MM.1S (cell line): Measurements from ENCODE around the gene BACH2.
"Not testable (repeated sequence)": the region's sequence is repeated elsewhere in the genome, so short reads cannot be mapped to it uniquely, and the experiment has no call there.

ENCODE experiments used
- DNase-seq: peaks from one replicate; pipeline ENCODE4 v3.0.0-alpha.2; 2015
- H2AFZ ChIP-seq: fragments of 300-600 bp; sonication (generic); 2 replicates; pipeline ENCODE4 v1.6.0; 2016; ENCODE audit warnings: antibody characterized with exemption, low read length
- H3F3A ChIP-seq: fragments of 300-600 bp; sonication (generic); 2 replicates; pipeline ENCODE4 v1.6.1; 2016; ENCODE audit warnings: mild to moderate bottlenecking, antibody characterized with exemption, low read length, moderate library complexity, mixed read lengths; ENCODE audit not compliant: insufficient read depth
- H3K27ac ChIP-seq: fragments of 300-600 bp; sonication (generic); 2 replicates; pipeline ENCODE4 v1.5.1; 2016; ENCODE audit warnings: mild to moderate bottlenecking, low read length
- H3K27me3 ChIP-seq: fragments of 300-600 bp; sonication (generic); replicated peaks from 2 replicates; pipeline ENCODE4 v1.6.0; 2016; ENCODE audit warnings: low read length; ENCODE audit not compliant: insufficient read depth
- H3K36me3 ChIP-seq: fragments of 300-600 bp; sonication (generic); replicated peaks from 2 replicates; pipeline ENCODE4 v1.6.1; 2016; ENCODE audit warnings: mild to moderate bottlenecking, low read length, mixed read lengths; ENCODE audit not compliant: insufficient read depth
- H3K4me1 ChIP-seq: fragments of 300-600 bp; sonication (generic); 2 replicates; pipeline ENCODE4 v1.6.1; 2016; ENCODE audit warnings: low read length, mixed read lengths
- H3K4me2 ChIP-seq: fragments of 300-600 bp; sonication (generic); 2 replicates; pipeline ENCODE4 v1.6.0; 2016; ENCODE audit warnings: low read depth, low read length
- H3K4me3 ChIP-seq: fragments of 300-600 bp; sonication (generic); 2 replicates; pipeline ENCODE4 v1.5.1; 2016; ENCODE audit warnings: low read length, mixed read lengths
- H3K79me2 ChIP-seq: fragments of 300-600 bp; sonication (generic); 2 replicates; pipeline ENCODE4 v1.6.1; 2016; ENCODE audit warnings: mixed run types, low read length, mixed read lengths
- H3K9ac ChIP-seq: fragments of 300-600 bp; sonication (generic); 2 replicates; pipeline ENCODE4 v1.6.1; 2016; ENCODE audit warnings: low read length, mixed read lengths
- H3K9me2 ChIP-seq: fragments of 300-600 bp; sonication (generic); replicated peaks from 2 replicates; pipeline ENCODE4 v1.6.1; 2016; ENCODE audit warnings: mild to moderate bottlenecking, low read length, mixed read lengths; ENCODE audit not compliant: insufficient read depth
- H3K9me3 ChIP-seq: fragments of 300-600 bp; sonication (generic); replicated peaks from 2 replicates; pipeline ENCODE4 v1.6.1; 2016; ENCODE audit warnings: mild to moderate bottlenecking, low read length, mixed read lengths; ENCODE audit not compliant: insufficient read depth
- H4K20me1 ChIP-seq: fragments of 300-600 bp; sonication (generic); 2 replicates; pipeline ENCODE4 v1.6.1; 2016; ENCODE audit warnings: mild to moderate bottlenecking, low read length, moderate library complexity, mixed read lengths; ENCODE audit not compliant: insufficient read depth
- CTCF ChIP-seq: fragments of 300-600 bp; sonication (generic); IDR thresholded peaks from 2 replicates; pipeline ENCODE4 v1.5.1; 2016; ENCODE audit warnings: antibody characterized with exemption, low read length, mixed read lengths
- EZH2 ChIP-seq: fragments of 300-600 bp; sonication (generic); optimal IDR thresholded peaks from 2 replicates; pipeline ENCODE3; 2017; ENCODE audit warnings: low read depth, mild to moderate bottlenecking, antibody characterized with exemption, low read length, mixed read lengths
- EZH2phosphoT487 ChIP-seq: fragments of 300-600 bp; sonication (generic); IDR thresholded peaks from 2 replicates; pipeline ENCODE4 v1.6.1; 2018; ENCODE audit warnings: antibody characterized with exemption, low read length

The BACH2 gene

DNA sequence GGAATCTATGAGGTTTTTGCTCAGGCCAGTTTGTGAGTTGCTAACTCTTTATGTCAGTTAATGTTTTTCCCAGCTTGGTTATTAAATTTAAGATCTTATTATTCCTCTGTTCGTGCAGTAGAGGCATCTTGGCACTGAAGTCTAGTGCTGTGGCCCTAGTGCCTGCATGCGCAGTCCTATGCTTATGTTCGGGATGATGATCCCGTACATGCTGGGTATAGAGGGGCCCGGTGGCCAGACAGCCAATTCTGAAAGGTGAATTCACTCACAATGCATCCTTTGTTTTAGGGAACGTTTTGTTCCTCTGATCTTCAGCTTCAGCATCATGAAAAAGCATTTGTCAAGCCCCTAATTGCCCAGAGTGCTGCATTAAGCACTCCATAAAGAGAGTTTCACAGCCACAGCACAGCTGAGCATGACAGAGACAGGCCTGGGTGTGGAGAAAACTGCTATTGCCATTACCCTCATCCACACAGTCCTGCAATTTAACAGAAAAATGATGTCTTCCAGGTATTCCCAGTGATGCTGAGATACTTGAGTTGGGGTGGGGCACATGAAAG lies 39.8 kb upstream of the BACH2 start:
- Histone ChIP-seq H3K4me2 (no peak overlapping the region), H3K4me3 (no peak overlapping the region), H2AFZ (no peak overlapping the region), H3K9ac (no peak overlapping the region), H3K36me3 (no peaks in the 10 kb centered on the region), H3F3A (no peaks in the 10 kb centered on the region), H3K27me3 (no peaks in the 10 kb centered on the region), H3K9me3 (no peaks in the 10 kb centered on the region), H3K9me2 (no peaks in the 10 kb centered on the region), H4K20me1 (no peaks in the 10 kb centered on the region), H3K4me1 (no peaks in the 10 kb centered on the region), H3K79me2 (no peaks in the 10 kb centered on the region), H3K27ac (no peak overlapping the region)
- no peak for DNase-seq
- no peak for TF ChIP-seq EZH2phosphoT487
- no peak for TF ChIP-seq EZH2
- TF ChIP-seq CTCF: no peak

GRCh38 chr6:90333928-90334327 lies 37.3 kb upstream of the BACH2 start:
- Histone ChIP-seq H3K4me3 (no peak overlapping the region), H3K9ac (no peak overlapping the region), H3F3A (no peaks in the 10 kb centered on the region), H3K4me2 (no peak overlapping the region), H3K9me2 (no peaks in the 10 kb centered on the region), H3K27ac (no peak overlapping the region), H3K9me3 (no peaks in the 10 kb centered on the region), H3K36me3 (no peaks in the 10 kb centered on the region), H2AFZ (no peak overlapping the region), H4K20me1 (no peaks in the 10 kb centered on the region), H3K79me2 (no peaks in the 10 kb centered on the region), H3K4me1 (no peaks in the 10 kb centered on the region), H3K27me3 (no peaks in the 10 kb centered on the region)
- DNase-seq: no peak
- no peak for TF ChIP-seq EZH2
- no peak for TF ChIP-seq EZH2phosphoT487
- no peak for TF ChIP-seq CTCF

DNA sequence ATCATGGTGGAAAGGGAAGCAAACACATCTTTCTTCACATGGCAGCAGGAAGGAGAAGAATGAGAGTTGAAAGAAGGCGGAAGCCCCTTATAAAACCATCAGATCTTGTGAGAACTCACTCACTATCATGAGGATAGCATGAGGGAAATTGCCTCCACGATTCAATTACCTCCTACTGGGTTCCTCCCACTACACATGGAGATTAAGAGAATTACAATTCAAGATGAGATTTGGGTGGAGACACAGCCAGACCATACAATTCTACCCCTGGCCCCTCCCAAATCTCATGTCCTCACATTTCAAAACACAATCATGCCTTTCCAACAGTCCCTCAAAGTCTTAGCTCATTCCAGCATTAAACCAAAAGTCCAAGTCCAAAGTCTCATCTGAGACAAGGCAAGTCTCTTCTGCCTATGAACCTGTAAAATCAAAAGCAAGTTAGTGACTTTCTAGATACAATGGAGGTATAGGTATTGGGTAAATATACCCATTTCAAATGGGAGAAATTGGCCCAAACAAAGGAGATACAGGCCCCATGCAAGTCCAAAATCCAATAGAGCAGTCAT lies 36.4 kb upstream of the BACH2 start:
- not testable (repeated sequence) for H3K9me3 ChIP-seq, H3K27ac ChIP-seq, H3K4me1 ChIP-seq, H3K36me3 ChIP-seq, H3K27me3 ChIP-seq, H3K79me2 ChIP-seq, DNase-seq, H2AFZ ChIP-seq, H3K9me2 ChIP-seq, H3K4me2 ChIP-seq, H3K4me3 ChIP-seq, H3F3A ChIP-seq, H4K20me1 ChIP-seq, H3K9ac ChIP-seq

DNA sequence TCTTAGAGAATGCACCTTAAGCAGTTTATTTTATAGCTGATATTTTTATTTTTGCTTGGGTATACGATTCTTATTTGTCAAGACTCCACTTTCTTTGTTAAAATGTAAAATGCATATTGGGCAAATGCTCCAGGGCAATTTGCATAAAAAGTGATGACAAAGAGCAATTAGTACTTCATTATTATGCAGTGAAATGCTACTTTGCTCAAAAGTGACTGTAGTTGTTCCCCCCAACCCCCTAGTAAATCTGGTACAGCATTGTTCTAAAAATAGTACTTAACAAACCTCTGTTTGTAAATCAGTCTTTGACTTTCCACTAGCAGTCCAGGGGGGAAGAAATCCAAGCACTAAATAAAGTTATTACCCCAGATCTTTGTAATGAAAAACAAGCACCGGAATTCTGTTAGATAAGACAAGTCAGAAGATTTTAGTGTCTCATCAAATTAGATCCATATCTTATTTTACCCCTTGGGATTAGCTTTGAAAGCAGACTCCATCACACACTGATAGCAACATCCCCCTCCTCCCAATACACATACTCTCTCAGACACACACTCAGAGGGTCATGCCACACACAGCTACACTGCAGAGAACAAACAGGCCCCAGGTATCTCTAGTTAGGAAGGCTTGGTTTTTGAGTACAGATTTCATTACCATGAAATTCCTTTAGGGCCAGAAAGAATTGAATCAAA lies 32.9 kb upstream of the BACH2 start:
- Histone ChIP-seq H2AFZ (no peak overlapping the region), H3K9ac (no peak overlapping the region), H3K4me1 (no peaks in the 10 kb centered on the region), H3K9me3 (no peaks in the 10 kb centered on the region), H3F3A (no peaks in the 10 kb centered on the region), H3K9me2 (no peaks in the 10 kb centered on the region), H4K20me1 (no peaks in the 10 kb centered on the region), H3K79me2 (no peaks in the 10 kb centered on the region), H3K27ac (no peak overlapping the region), H3K4me2 (no peak overlapping the region), H3K27me3 (no peaks in the 10 kb centered on the region), H3K4me3 (no peak overlapping the region), H3K36me3 (no peaks in the 10 kb centered on the region)
- TF ChIP-seq EZH2phosphoT487 (no peak), CTCF (no peak), EZH2 (no peak)
- DNase-seq: no peak
